Activated T-cell treated with anti-CD3 and anti-CD28 coated beads, Interleukin-2, amount 50 U/mL, for 24 hours (primary cell): ENCODE results near the gene SOX10.
A peak's percentile ranks its signal among the peaks of the same experiment; 100 is the strongest.
"Not testable (repeated sequence)": the region's sequence is repeated elsewhere in the genome, so short reads cannot be mapped to it uniquely, and the experiment has no call there.

ENCODE experiments used
- DNase-seq: peaks from one replicate; pipeline ENCODE4 v3.0.0-alpha.2; 2020
- H3K27ac Mint-ChIP-seq: 2 replicates; pipeline ENCODE4 v1.8.0; 2020; ENCODE audit warnings: mild to moderate bottlenecking, mixed read lengths
- H3K27me3 Mint-ChIP-seq: 2 replicates; pipeline ENCODE4 v1.8.0; 2020; ENCODE audit warnings: mixed read lengths
- H3K36me3 Mint-ChIP-seq: 2 replicates; pipeline ENCODE4 v1.8.0; 2020; ENCODE audit warnings: low read depth, mixed read lengths
- H3K4me1 Mint-ChIP-seq: 2 replicates; pipeline ENCODE4 v1.8.0; 2020; ENCODE audit warnings: low read depth, mixed read lengths
- H3K4me3 Mint-ChIP-seq: 2 replicates; pipeline ENCODE4 v1.8.0; 2020; ENCODE audit warnings: mild to moderate bottlenecking, moderate library complexity, mixed read lengths
- H3K9me3 Mint-ChIP-seq: 2 replicates; pipeline ENCODE4 v1.8.0; 2020; ENCODE audit warnings: mixed read lengths

Gene SOX10

DNA sequence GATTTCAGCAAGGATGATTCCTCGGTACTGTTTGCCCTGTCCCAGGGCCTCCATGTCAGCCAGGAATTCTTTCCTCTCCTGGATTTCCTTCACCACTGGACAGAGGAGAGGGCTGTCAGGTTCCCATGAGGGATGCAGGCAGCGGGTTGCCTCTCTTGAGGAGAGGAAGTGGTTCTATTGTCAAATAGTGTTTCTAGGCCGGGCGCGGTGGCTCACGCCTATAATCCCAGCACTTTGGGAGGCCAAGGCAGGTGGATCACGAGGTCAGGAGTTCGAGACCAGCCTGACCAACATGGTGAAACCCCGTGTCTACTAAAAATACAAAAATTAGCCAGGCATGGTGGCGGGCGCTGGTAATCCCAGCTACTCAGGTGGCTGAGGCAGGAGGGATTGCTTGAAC lies 39.9 kb downstream of the SOX10 start:
- DNase-seq, H3K9me3 Mint-ChIP-seq, H3K27me3 Mint-ChIP-seq, H3K27ac Mint-ChIP-seq, H3K4me3 Mint-ChIP-seq, H3K4me1 Mint-ChIP-seq: not testable (repeated sequence)
- H3K36me3 Mint-ChIP-seq = peaks cover 16% of the 10 kb centered on the region

DNA sequence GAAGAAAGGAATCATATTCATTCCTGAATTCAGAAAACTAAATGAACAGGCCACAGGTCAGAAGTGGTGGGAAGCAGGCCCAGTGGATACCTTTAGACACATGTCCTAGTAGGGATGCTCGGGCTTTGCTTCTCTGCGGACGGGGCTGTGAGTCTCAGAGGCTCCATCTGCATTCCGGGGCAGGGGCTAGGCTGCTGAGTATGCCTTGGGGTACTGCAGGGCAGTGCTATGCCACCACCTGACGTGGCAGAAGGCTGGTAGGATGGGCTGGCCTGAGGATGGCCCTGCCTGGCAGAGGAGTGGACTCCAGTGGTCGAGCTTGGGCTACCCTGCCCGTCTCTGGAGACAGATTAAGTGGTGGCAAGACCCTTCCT lies 40.5 kb downstream of the SOX10 start:
- Mint-ChIP-seq H3K4me3 (no peak overlapping the region), H3K27ac (no peak overlapping the region), H3K9me3 (no peaks in the 10 kb centered on the region), H3K27me3 (no peaks in the 10 kb centered on the region), H3K36me3 (peaks cover 20% of the 10 kb centered on the region), H3K4me1 (no peaks in the 10 kb centered on the region)
- DNase-seq = no peak

DNA sequence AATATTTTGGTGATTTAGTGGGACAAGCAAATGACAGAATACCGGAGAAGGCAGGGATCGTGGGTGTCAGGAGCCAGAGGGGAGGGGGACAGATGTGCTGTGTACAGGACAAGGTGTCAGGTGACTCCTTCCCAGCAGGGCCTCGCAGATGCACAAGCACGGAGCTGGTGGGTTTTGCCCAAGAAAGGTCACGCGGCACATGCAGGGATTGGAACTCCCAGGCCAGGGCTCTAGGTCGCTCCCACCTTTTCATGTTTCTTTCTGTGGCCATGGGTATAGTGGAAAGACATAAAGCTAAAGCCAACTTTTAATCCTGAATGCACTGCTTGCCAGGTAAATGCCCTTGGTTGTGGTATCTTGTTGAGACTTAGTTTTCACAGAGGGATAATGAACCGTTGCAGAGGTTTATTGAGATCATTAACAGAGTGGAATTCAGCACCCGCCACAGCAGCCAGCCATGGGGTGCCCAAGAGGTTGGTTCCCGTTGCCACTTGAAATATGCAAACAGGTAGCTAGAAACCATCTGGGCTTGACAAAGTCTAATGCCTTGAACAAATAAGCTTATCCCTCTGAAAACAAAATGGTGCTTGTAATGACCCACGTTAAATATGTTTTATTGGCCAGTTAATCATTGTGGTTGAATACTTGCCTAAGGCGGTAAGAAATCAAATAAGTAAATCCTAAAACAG lies 41.1 kb downstream of the SOX10 start:
- DNase-seq = no peak
- Mint-ChIP-seq H3K4me3 (no peak overlapping the region), H3K4me1 (no peaks in the 10 kb centered on the region), H3K36me3 (peaks cover 20% of the 10 kb centered on the region), H3K27me3 (no peaks in the 10 kb centered on the region), H3K9me3 (no peaks in the 10 kb centered on the region), H3K27ac (peak overlapping the region; percentile 4)

DNA sequence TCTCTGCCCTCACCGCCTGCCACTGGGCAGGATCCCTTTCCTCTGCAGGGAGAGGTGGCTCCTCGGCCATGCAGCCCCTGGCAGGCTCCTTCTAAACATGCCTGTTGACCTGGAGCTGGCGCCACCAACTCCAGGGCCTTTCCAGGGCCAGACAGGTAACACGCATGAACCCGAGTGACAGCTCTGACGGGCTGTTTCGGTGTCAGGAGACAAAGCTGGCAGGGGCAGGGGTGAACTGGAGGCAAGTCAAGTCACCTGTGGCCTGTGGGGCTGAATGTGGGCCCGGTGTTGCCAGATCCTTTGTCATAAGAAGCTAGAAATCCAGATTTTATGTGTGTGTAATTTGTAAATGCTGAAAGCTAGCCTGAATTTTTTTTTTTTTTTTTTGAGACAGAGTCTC lies 42.2 kb downstream of the SOX10 start:
- no peaks in the 10 kb centered on the region for H3K9me3 Mint-ChIP-seq
- no peak overlapping the region for H3K4me3 Mint-ChIP-seq
- peaks cover 27% of the 10 kb centered on the region for H3K36me3 Mint-ChIP-seq
- no peak overlapping the region for H3K27ac Mint-ChIP-seq
- H3K4me1 Mint-ChIP-seq = no peaks in the 10 kb centered on the region
- no peak for DNase-seq
- H3K27me3 Mint-ChIP-seq = no peaks in the 10 kb centered on the region

DNA sequence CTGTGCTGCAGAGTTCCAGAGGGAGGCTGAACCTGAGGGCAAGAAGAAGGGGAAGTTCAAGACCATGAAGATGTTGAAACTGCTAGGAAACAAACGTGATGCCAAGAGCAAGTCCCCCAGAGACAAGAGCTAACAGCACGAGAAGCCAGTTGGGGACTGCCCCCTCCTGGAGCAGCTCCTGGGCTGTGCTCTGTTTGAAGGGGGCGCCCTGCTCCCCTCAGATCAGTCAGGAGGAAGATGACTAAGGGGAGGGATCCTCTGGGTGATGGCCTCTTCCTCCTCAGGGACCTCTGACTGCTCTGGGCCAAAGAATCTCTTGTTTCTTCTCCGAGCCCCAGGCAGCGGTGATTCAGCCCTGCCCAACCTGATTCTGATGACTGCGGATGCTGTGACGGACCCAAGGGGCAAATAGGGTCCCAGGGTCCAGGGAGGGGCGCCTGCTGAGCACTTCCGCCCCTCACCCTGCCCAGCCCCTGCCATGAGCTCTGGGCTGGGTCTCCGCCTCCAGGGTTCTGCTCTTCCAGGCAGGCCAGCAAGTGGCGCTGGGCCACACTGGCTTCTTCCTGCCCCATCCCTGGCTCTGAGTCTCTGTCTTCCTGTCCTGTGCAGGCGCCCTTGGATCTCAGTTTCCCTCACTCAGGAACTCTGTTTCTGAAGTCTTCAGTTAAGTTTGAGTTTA lies 43.5 kb downstream of the SOX10 start:
- Mint-ChIP-seq H3K4me1 (no peaks in the 10 kb centered on the region), H3K27me3 (no peaks in the 10 kb centered on the region), H3K36me3 (peaks cover 32% of the 10 kb centered on the region), H3K4me3 (no peak overlapping the region), H3K27ac (no peak overlapping the region), H3K9me3 (no peaks in the 10 kb centered on the region)
- DNase-seq = no peak

DNA sequence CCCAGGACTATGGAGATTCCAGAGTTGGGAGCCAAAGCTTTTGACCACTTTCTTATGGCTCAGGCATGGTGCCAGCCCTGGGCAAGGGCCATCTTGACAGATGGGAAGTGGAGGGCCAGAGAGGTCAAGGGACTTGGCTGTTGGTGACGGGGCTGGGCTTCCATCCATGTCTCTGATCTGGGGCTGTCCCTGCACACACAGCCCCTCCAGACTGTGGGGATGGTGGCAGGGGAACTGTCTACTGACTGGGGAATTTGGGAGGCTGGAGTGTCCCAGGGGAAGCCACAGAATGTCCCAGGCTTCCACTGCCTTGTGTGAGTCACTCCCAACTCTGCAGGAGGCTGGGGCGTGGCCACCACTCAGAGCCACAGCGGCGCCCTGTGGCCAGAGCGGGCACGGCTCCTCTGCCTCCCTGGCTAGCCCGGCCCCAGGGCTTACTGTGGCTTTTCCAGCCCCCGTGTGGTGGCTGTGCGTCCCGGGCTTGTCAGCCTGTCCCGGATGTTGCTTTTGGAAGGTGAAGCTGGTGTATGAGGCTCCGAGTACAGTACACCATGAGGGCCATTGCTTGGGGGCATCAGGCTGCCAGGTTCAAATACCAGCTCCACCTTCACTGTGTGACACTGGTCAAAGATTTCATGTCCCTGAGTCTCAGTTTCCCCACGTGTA lies 50.5 kb downstream of the SOX10 start:
- H3K9me3 Mint-ChIP-seq = no peaks in the 10 kb centered on the region
- peak overlapping the region; percentile 56 for H3K27ac Mint-ChIP-seq
- no peaks in the 10 kb centered on the region for H3K27me3 Mint-ChIP-seq
- H3K36me3 Mint-ChIP-seq = peaks cover 35% of the 10 kb centered on the region
- DNase-seq = peak; percentile 89
- H3K4me3 Mint-ChIP-seq = no peak overlapping the region
- H3K4me1 Mint-ChIP-seq = peaks cover 11% of the 10 kb centered on the region

DNA sequence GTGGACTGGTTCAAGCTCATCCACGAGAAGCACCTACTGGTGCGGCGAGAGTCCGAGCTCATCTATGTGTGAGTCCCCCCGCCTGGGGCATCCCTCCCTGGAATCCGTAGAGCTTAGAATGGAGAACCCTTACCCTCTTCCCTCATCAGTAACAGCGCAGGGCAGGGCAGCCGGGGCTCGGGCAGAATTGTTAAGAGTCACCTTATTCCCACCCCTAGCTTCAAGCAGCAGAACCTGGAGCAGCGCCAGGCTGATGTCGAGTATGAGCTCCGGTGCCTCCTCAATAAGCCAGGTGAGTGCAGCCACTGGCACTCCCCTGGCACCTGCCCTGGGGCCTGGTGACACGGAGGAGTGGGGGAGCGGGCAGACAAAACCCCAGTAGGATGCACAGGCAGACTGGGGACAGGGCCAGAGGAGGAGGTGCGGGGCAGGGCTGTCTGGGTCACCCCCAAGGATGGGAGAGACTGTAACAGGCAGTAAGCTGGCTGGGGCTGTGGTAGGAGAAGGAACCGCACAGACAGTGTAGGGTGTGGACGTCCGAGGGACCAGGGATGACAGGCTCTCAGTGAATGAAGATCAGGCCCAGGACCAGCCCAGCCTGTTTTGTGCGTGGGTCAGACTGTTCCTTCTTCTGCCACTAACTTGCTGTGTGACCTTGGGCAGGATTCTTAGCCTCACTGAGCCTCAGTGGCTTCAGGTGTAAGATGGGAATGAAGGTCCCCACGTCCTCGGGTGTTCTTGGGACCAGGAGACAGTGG lies 51.4 kb downstream of the SOX10 start:
- H3K36me3 Mint-ChIP-seq = peaks cover 42% of the 10 kb centered on the region
- H3K4me1 Mint-ChIP-seq = peaks cover 11% of the 10 kb centered on the region
- H3K9me3 Mint-ChIP-seq = no peaks in the 10 kb centered on the region
- no peak overlapping the region for H3K27ac Mint-ChIP-seq
- no peak overlapping the region for H3K4me3 Mint-ChIP-seq
- DNase-seq = no peak
- H3K27me3 Mint-ChIP-seq = no peaks in the 10 kb centered on the region

DNA sequence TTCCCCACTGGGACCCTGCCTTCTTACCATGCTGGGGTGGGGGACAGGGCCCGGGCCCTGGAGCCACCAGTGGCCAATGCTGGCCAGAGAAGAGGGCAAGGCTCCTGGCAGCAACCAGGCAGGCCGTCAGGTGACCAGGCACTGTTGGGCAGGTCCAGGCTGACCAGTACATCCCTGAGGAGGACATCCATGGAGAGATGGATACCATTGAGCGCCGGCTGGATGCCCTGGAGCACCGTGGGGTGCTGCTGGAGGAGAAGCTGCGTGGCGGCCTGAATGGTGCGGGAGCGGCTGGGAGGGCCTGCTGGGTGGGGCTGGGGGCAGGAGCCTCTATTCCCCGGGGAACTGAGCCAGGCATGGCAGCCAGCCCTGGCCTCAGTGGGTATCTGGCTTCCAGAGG lies 52.0 kb downstream of the SOX10 start:
- Mint-ChIP-seq H3K27ac (no peak overlapping the region), H3K9me3 (no peaks in the 10 kb centered on the region), H3K4me1 (peaks cover 11% of the 10 kb centered on the region), H3K27me3 (no peaks in the 10 kb centered on the region), H3K4me3 (no peak overlapping the region), H3K36me3 (peaks cover 38% of the 10 kb centered on the region)
- DNase-seq = no peak

DNA sequence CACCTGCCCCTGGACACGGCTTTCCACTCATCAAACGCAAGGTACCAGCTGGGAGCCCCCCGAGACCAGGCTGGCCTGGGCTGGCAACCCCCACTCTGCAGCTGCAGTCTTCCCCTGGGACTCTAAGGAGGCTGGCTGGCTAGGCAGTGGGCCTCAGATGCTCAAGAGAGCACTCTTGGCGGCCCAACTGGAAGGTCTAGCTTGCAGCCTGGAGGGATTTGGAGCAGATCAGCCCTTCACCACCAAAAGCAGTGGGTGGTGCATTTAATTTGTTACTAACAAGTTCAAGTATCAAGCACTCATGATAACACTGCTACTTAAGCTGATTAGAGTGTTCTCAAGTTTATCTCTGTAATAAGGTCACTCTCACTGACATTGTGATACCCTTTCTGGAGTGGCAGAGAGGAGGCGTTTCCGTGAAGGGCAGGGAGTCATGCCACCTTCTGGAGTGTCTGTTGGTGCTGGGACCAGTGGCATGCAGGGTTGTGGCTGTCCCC lies 52.4 kb downstream of the SOX10 start:
- Mint-ChIP-seq H3K4me1 (peaks cover 11% of the 10 kb centered on the region), H3K27ac (no peak overlapping the region), H3K9me3 (no peaks in the 10 kb centered on the region), H3K4me3 (no peak overlapping the region), H3K27me3 (no peaks in the 10 kb centered on the region), H3K36me3 (peaks cover 42% of the 10 kb centered on the region)
- DNase-seq = no peak

DNA sequence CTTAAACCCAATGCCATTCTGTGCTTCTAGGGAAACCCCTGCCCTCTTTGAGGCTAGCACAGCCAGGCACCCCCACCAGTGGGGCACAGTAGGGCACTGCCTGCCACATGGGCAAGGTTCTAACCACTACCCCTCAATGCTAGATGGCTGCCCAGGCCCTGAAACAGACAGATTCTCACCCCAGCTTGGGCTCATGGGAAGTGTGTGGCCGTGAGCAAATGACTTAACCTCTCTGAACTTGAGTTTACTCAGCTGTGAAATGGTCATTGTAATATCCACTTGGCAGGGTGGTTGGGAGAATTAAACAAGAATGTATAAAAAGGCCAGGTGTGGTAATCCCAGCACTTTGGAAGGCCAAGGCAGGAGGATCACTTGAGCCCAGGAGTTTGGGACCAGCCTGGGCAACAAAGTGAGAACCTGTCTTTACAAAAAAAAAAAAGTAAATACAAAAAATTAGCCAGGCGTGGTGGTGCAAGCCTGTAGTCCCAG lies 53.4 kb downstream of the SOX10 start:
- H3K27me3 Mint-ChIP-seq = no peaks in the 10 kb centered on the region
- H3K36me3 Mint-ChIP-seq = peaks cover 44% of the 10 kb centered on the region
- peaks cover 11% of the 10 kb centered on the region for H3K4me1 Mint-ChIP-seq
- peak overlapping the region; percentile 50 for H3K27ac Mint-ChIP-seq
- no peak for DNase-seq
- no peaks in the 10 kb centered on the region for H3K9me3 Mint-ChIP-seq
- H3K4me3 Mint-ChIP-seq = no peak overlapping the region

DNA sequence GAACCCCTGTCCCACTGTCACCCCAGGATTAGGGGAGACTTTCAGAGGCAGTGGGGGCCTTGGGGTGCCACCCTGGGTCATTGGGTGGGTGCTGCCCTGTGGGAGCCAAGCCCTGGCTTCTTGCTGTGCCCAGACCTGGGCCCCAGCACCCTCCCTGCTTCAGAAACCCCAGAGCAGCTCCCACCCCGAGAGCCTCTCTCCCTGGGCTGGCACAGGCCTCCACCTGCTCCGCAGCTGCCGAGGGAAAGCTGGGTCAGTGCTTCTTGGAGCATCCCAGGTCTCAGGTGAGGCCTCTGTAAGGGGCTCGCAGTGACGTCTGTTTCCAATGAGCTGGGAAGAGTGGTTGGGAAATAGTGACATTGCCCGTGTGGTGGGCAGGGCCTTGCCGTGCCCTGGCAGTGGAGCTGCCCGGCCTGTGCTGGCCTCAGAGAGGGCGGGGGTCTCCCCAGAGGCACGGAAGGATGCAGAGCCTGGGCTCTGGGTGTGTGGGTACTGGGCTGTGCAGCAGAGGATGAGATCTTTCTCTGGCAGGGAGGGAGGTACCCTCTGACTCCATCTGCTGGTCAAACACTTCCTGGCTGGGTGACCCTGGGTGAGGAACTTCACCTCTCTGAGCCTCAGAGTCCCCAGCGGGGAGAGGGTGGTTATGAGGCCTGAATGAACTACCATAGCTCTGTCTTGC lies 53.9 kb downstream of the SOX10 start:
- H3K36me3 Mint-ChIP-seq = peaks cover 48% of the 10 kb centered on the region

DNA sequence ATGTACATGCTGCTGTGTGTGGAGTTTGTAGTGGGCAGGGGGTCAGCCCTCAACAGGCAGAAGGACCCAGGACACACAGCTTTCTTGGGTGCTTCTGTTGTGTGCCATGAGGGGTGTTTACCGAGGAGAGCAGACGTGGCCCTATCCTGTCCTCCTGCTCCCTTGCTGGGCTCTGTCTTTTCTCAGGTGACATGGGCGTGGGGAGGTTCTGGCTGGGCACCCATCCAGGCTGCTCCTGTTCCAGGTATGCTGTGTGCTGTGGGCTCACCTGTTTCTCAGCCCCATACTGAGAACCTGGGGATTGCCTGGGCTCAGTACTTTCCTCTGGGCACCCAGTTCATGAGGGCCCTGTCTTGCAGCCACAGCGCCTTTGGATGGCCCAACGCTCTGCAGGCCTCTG lies 55.0 kb downstream of the SOX10 start:
- no peak for DNase-seq
- Mint-ChIP-seq H3K27me3 (no peaks in the 10 kb centered on the region), H3K4me1 (peaks cover 11% of the 10 kb centered on the region), H3K36me3 (peaks cover 50% of the 10 kb centered on the region), H3K27ac (peak overlapping the region; percentile 2), H3K9me3 (no peaks in the 10 kb centered on the region), H3K4me3 (no peak overlapping the region)

More for the DNA sequence above, 53.9 kb downstream of the SOX10 start:
- Mint-ChIP-seq H3K27me3 (no peaks in the 10 kb centered on the region), H3K4me1 (peaks cover 11% of the 10 kb centered on the region), H3K9me3 (no peaks in the 10 kb centered on the region), H3K27ac (peak overlapping the region; percentile 50), H3K4me3 (no peak overlapping the region)
- DNase-seq = no peak

DNA sequence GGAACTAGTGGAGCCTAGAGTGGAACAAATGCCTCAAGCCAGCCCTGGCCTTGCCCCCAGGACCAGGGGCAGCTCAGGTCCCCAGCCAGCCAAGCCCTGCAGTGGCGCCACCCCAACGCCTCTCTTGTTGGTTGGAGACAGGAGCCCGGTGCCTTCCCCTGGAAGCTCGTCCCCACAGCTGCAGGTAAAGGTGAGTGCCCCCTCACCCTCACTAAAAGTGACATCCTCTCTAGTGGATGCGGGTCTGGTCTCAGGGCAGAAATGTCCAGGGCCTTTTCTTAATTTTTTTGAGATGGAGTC lies 56.8 kb downstream of the SOX10 start:
- Mint-ChIP-seq H3K27me3 (no peaks in the 10 kb centered on the region), H3K36me3 (peaks cover 44% of the 10 kb centered on the region), H3K27ac (no peak overlapping the region), H3K4me3 (no peak overlapping the region), H3K9me3 (no peaks in the 10 kb centered on the region), H3K4me1 (no peaks in the 10 kb centered on the region)
- no peak for DNase-seq
